NCI-H2107 treated with DMSO at 0.1 percent for 48 hours (cell line): ENCODE data around the gene UGT1A1.

Source experiments
- DNase-seq: peaks from one replicate; lab custom pipeline; 2025; ENCODE audit not compliant: unreplicated experiment; lab: John Stamatoyannopoulos, UW

UGT1A1 gene

DNA sequence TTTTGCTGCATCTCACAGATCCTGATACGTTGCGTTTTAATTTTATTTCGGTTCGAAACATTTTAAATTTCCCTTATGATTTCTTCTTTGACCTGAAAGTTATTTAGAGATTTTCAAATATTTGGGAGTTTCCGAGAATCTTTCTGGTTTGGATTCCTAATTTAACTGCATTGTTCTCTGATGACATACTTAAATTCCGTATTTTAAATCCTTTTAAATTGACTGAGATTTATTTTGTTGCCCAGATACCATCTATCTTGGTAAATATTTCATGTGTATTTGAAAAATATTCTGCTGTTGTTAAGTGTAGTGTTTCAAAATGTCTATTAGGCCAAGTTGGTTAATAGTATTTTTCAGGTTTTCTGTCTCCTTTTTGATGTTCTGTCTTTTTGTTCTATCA is 55.8 kb downstream of the UGT1A1 start:
- DNase-seq: no peak

DNA sequence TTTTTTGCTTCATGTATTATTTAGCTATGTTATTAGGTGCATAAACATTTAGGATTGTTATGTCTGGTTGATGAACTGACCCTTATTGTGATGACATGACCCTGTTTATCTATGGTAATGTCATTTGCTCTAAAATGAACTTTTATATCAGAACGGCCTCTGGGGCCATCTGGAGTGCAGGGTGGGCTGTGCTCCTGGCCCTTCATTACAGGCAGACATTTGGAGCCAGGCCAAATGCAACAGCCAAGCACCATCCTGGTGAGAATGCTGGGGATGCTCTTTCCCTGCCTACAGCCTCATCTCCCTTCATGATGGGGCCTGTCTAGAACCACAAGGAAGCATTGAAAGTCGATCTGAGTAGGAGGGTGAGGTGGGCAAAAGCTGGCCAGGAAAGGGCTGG is 56.3 kb downstream of the UGT1A1 start:
- no peak for DNase-seq

DNA sequence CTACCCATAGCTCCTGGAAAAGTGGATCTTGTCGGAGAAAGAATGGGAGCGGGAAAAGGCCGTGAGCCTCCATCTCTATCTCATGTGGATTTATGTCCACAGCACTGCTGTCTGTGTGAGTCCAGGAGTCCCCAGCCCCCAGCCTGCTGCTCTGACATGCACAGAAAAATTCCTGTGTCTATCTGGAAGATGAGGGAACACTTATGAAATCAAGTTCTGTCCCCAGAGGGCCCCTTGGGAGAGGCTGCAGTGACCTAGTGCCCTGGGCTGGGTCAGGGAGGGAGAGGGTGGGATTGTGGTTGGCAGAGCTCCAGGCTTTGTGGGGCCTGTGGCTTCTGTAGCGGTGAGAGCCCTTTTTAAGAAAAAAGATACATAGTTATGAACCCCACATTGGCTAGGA is 56.7 kb downstream of the UGT1A1 start:
- no peak for DNase-seq

DNA sequence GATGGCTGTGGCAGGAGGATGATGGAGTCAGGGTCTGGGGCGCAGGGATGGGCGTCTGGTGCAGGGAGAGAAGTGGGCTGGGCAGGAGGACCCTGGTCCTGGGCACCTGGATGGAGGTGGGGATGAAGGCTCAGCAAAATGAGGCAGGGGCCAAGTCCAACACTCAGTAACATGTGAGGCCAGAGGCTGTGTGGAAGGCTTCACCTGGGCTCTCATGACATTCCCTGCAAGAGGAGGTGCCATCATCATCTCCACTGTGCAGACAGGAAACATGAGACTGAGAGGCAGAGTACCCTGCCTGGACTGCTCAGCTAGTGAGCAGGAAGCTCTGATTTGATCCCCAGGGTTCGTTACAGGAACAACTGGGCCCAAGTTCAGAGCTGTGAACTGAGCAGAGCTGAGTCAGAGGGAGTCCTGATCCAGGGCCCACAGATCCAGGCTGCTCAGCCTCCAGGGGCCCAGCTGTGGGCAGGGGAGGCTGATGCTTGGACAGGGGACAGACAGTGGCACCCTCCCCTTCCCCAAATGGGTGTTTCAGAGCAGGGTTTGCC is 57.4 kb downstream of the UGT1A1 start:
- no peak for DNase-seq

DNA sequence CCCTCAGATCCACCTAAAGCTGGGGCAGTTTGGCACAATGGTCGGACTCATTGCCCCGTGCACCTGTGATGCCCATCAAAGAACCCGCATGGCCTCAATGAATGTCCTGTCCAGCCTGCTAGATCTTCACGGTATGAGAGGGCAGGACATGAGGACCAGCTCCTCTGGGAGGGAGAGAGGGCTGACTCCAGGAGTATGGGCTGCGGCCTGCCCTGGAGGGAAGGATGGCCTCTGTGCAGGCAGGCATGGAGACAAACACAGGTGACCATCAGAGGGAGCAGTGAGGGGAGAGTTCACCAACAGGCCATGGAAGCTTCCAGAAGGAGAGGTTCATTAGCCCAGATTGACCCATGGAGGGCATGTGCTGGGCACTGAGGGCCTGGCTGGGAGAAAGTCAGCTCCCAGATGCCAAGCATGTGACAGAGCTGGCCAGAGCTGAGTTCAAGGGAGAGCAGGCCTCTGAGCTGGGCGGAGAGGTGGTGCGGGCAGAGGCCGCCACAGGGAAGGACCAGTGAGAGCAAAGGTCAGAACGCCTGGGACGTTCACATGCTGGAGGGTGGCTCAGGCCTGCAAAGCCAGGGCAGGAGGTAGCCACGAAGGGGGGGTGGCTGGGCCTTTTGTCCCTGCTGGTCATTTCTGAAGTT is 58.0 kb downstream of the UGT1A1 start:
- DNase-seq: no peak

DNA sequence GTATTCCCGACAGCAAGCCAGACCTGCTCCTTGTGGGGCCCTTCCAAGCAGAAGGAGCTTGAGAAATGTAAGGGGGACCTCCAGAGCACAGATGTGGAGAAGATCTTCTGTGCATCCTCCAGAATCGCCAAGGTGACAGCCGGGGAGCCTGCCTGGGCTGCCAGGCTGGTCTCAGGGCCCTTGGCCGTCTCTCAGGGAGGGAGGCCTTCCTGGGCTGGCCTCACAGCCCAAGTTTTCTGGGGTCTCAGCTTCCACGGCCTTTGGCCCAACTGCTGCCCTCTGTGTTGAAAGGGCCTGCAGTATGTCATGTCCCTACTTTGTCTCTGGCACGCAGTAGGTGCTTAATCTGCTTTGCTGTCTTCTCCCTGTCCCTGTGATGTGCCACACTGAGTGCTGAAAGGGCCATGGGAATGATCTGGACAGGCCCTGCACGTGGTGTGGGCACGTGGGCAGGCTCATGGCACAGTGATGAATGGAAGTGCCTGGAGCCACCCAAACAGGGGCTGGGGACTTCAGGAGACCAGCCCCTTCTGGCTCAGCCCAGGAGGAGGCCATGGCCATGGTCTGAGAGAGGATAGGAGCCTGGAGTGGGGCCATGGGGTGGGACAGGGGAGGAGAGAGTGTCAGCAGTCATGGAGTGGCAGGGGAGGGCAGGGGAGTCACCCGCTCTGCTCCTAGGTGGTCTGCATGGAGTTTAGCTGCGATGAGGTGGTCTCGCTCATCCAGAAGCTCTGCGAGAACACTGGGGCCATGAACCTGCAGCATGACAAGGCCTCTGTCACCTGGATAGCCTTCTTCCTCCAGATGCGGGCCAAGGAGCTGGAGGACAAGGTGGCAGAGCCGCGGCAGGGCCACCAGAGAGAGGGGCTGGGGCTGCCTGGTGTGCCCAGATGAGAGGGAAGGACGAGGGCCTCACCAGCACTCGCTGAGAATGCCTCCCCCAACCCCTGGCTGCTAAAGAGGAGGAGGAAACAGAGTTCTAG is 58.9 kb downstream of the UGT1A1 start:
- no peak for DNase-seq

DNA sequence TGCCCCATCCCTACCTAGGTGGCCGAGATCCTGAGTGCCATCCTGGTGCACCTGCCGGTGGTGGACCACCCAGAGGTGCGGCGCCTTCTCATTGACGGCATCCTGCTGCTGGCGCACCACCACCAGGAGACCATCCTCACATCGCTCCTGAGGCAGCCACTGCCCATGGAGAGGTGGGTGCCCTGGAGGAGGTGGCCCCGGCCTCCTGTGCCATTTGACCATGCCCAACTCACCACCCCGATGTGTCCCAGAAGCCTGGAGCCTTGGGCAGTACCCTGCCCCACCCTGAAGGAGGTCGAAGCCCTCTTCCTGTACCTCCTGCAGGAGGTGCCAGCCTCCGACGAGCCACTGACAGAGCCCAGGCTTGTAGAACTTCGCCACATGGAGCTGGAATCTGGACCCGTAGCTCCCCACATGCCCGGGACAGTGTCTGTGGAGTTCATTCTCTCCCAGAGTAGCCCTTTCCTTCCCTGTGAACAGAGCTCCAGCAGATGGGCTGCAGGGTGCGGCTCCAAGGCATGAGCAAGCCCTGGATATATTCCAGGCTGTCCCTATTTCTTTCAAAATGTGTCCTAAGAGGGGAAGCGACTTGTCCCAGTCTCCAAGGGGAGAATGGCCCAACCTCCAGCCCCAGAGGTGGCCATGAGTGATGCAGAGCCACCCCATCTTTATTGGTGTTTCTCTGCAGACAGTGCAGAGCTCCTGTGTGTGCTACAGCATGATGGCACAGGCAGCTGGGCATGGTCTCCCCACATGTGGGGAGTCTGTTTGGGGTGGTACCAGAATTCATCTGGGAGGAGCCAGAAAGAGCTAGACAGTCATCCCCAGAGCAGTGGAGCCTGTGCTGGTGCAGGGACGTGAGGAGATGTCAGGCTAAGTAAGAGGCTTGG is 60.1 kb downstream of the UGT1A1 start:
- DNase-seq: no peak

DNA sequence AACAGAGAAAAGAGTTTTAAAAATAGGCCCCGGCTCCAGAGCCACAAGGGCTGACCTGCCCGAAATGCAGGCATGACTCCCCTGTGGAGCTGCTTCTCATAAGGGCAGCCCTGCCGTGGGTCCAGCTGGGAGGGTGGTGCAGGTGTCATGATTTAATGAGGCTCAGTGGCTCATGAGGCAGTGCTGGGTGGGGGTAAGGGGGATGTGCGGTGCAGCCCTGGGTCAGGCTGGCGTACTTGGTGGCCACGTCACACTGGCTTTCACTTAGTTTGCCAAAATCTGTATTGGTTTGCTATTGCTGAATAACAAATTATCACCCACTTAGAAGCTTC is 60.7 kb downstream of the UGT1A1 start:
- no peak for DNase-seq

DNA sequence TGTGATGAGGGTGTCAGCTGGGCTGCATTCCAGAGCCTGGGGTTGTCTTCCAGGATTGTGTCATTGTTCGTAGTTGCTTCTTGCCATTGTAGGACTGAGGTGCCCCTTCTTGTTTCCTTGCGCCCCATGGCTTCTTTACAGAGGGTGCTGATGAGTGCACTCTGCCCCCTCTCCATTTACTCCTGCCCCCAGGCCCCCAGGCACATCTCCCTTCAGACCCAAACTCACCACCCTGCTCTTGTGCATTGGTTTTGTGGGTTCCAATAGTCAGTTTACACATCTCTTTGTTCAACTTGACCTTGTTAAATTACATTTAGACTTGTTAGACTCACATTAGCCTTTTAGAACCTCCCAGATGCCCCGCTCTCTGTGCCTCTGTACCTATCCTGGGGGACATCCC is 61.1 kb downstream of the UGT1A1 start:
- DNase-seq: no peak

DNA sequence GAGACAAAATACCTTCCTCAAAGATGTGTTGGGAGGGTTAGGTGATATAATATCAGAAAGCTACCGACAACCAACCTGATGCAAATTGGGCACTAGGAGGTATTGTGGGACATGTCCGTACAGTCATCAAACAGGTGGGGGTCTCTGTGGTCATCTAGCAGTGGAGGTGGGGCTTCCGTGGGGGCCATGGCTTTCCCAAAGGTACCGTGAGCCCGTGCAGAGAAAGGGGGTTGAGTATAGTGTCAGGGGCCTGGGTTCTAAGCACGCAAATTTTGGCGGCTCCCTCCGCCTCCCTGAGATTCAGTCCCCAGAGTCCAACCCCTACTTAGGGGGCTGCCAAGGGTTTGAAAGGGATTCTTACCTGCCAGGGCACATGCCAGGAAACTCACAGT is 61.6 kb downstream of the UGT1A1 start:
- DNase-seq: no peak

DNA sequence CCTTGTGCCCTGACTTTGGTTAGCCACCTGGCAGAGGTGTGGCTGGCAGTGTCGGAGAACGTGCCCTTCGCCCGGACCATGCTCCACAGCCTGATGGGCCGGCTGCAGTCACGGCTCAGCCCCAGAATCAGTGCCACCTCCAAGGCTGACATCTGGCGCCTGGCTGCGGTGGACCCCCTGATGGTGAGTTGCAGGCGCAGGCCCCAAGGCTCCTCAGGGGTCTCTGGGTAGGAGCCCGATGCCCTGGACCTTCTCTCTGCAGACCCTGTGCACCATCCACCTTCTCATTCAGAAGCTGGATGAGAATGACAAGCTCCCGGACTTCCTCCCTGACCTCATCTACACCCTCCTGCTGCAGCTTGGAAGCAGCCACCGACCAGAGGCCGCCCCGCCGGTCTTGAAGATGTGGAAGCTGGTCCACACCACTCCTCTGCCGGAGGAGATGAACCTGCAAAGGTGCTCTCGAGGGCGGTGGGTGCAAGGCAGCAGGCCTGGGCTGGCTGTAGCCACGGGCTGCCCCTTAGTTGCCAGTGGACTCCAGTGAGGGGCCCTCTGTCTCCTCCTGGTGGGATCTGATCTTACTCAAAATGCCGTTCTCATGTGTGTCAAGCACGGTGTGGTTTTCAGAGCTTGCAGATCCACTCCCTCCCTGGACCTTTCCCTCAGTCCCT is 62.2 kb downstream of the UGT1A1 start:
- DNase-seq: no peak
